ENCODE data around the gene CDK2. TPM values are rescaled to one million over a fixed set of nuclear protein-coding genes. Genes with fewer than 3 reads are reported as not detected.

Gene CDK2
- total and polyA plus RNA-seq, 9 of the 15 experiments (the other 6 are each of a cell fraction or from before 2014, with no cell fraction given), result 17.4 to 213 (median 109) TPM

GRCh38 chr12:55955800-55956508 lies 10.7 kb upstream of the CDK2 start (continued):
- TF ChIP-seq SETDB1 (IDR thresholded peaks at IDR 0.05; ENCODE audit: low read length), result no peak
- no peak for TF ChIP-seq BCLAF1 (IDR thresholded peaks at IDR 0.05; ENCODE audit: borderline replicate concordance in 1 of 2, control insufficient read depth in 1 of 2, low read depth in 2 of 2, low read length in 1 of 2)
- TF ChIP-seq RUNX1 (IDR thresholded peaks at IDR 0.05; ENCODE audit: low read depth), result no peak
- TF ChIP-seq JUND (IDR thresholded peaks at IDR 0.05; ENCODE audit: borderline replicate concordance, low read depth, low read length), result peak; percentile 92
- TF ChIP-seq JUND (tag; IDR thresholded peaks at IDR 0.05; ENCODE audit: borderline replicate concordance, low read depth, low read length), result peak; percentile 89; the same call in 2 of the 3 replicates
- 0 out of 2 replicates have a peak, but pooled peaks have one; percentile 31 for TF ChIP-seq SMARCA4 (IDR thresholded peaks at IDR 0.05)
- no peak for TF ChIP-seq RBM15 (IDR thresholded peaks at IDR 0.05; ENCODE audit: insufficient read depth, low read length)
- no peak for TF ChIP-seq ZBTB26 (CRISPR knock-in tag; IDR thresholded peaks at IDR 0.05)
- peak; percentile 15; the same call in 1 of the 2 replicates for TF ChIP-seq REST (IDR thresholded peaks at IDR 0.05; ENCODE audit: borderline replicate concordance)
- no peak for TF ChIP-seq REST (CRISPR knock-in tag; IDR thresholded peaks at IDR 0.05; ENCODE audit: low read depth)
- TF ChIP-seq JUN (IDR thresholded peaks at IDR 0.05; ENCODE audit: borderline replicate concordance, low read depth, low read length), result peak; percentile 70
- TF ChIP-seq JUN (CRISPR knock-in tag; IDR thresholded peaks at IDR 0.05; ENCODE audit: borderline replicate concordance), result no peak
- TF ChIP-seq, protein P1, sequence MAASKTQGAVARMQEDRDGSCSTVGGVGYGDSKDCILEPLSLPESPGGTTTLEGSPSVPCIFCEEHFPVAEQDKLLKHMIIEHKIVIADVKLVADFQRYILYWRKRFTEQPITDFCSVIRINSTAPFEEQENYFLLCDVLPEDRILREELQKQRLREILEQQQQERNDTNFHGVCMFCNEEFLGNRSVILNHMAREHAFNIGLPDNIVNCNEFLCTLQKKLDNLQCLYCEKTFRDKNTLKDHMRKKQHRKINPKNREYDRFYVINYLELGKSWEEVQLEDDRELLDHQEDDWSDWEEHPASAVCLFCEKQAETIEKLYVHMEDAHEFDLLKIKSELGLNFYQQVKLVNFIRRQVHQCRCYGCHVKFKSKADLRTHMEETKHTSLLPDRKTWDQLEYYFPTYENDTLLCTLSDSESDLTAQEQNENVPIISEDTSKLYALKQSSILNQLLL (CRISPR knock-in tag; IDR thresholded peaks at IDR 0.05; ENCODE audit: borderline replicate concordance), result no peak
